Activated CD8-positive, alpha-beta memory T cell treated with anti-CD3 and anti-CD28 coated beads, Interleukin-2, amount 10 ng/mL, durations not matched to agents 7 days and 5 days (primary cell): ENCODE measurements around the gene PTPRN2. TPM values are rescaled to one million over a fixed set of nuclear protein-coding genes. Genes with fewer than 3 reads are reported as not detected.

Experiments used
- ATAC-seq: fragments of 150-1000 bp; cut with Tn5 transposase; one replicate; pipeline ENCODE4 v1.10.0; 2021; ENCODE audit warnings: moderate library complexity
- CTCF ChIA-PET: fragments of 350-600 bp; sonication (Branson Sonifier 250); formaldehyde crosslinking; loops from one replicate; lab custom pipeline; 2021; ENCODE audit warnings: antibody characterized with exemption; lab: Charles Lee
- DNase-seq: peaks from one replicate; pipeline ENCODE4 v3.0.0-alpha.2; 2020
- H3K27ac Mint-ChIP-seq: one replicate; pipeline ENCODE4 v1.8.0; 2021; ENCODE audit warnings: mild to moderate bottlenecking, mixed read lengths
- H3K27me3 Mint-ChIP-seq: one replicate; pipeline ENCODE4 v1.8.0; 2021; ENCODE audit warnings: mixed read lengths
- H3K36me3 Mint-ChIP-seq: one replicate; pipeline ENCODE4 v1.8.0; 2021; ENCODE audit warnings: mild to moderate bottlenecking, mixed read lengths
- H3K4me1 Mint-ChIP-seq: one replicate; pipeline ENCODE4 v1.8.0; 2021; ENCODE audit warnings: mixed read lengths
- H3K4me3 Mint-ChIP-seq: one replicate; pipeline ENCODE4 v1.8.0; 2021; ENCODE audit warnings: mild to moderate bottlenecking, moderate library complexity, mixed read lengths
- H3K9me3 Mint-ChIP-seq: one replicate; pipeline ENCODE4 v1.8.0; 2022; ENCODE audit warnings: low read depth, mixed read lengths
- total RNA-seq, 2 experiments: library from RNA; stranded (reverse); gene quantifications; one replicate each; pipeline ENCODE4 v1.2.3, GENCODE V29; 2021

PTPRN2 gene
- total RNA-seq, 2 experiments from 2014 or later, result 3.2 to 5.7 TPM

GRCh38 chr7:157682064-157682945 is 905.3 kb downstream of the PTPRN2 start:
- no peak overlapping the region for H3K4me3 Mint-ChIP-seq
- no peaks in the 10 kb centered on the region for H3K9me3 Mint-ChIP-seq
- H3K27ac Mint-ChIP-seq, result no peak overlapping the region
- DNase-seq (no peak), ATAC-seq (no peak)
- H3K4me1 Mint-ChIP-seq, result peaks cover 4% of the 10 kb centered on the region
- H3K36me3 Mint-ChIP-seq, result no peaks in the 10 kb centered on the region
- CTCF ChIA-PET, result no interaction called here
- H3K27me3 Mint-ChIP-seq, result peaks cover 83% of the 10 kb centered on the region

- DNase-seq (no peak), ATAC-seq (no peak)
- H3K4me1 Mint-ChIP-seq, result peaks cover 10% of the 10 kb centered on the region
- no peak overlapping the region for H3K4me3 Mint-ChIP-seq
- CTCF ChIA-PET, result interaction anchor here (1.0 kb wide), 1 partner anchor 247 kb away, joined by 3 read pairs; no protein-coding TSS in a partner anchor
- peaks cover 75% of the 10 kb centered on the region for H3K27me3 Mint-ChIP-seq
- H3K36me3 Mint-ChIP-seq, result no peaks in the 10 kb centered on the region
- H3K27ac Mint-ChIP-seq, result no peak overlapping the region
- H3K9me3 Mint-ChIP-seq, result no peaks in the 10 kb centered on the region
Observed at GRCh38 chr7:157679607-157680006, 908.0 kb downstream of the PTPRN2 start.

DNA sequence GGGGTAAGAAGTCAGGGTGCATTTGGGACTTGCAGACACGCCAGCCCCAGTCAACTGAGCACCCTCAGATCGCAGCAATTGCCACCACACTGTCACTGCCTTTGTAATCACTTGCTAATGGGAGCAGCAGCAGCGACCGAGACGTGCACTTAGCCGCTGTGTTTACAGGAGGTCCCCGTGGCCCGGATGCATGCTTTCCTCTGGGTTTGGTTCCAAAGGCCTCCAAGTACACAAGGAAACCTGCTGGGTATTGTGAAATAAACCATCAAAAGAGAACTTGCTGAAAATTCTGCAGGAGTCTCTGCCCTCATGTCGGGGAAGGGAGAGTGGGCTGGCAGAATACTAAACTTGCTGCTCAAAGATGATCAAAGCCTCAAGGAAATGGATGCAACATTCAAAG is 909.1 kb downstream of the PTPRN2 start:
- H3K4me3 Mint-ChIP-seq, result no peak overlapping the region
- H3K9me3 Mint-ChIP-seq, result no peaks in the 10 kb centered on the region
- CTCF ChIA-PET, result no interaction called here
- peaks cover 6% of the 10 kb centered on the region for H3K4me1 Mint-ChIP-seq
- peaks cover 69% of the 10 kb centered on the region for H3K27me3 Mint-ChIP-seq
- H3K27ac Mint-ChIP-seq, result no peak overlapping the region
- ATAC-seq, result no peak
- DNase-seq, result no peak
- no peaks in the 10 kb centered on the region for H3K36me3 Mint-ChIP-seq

DNA sequence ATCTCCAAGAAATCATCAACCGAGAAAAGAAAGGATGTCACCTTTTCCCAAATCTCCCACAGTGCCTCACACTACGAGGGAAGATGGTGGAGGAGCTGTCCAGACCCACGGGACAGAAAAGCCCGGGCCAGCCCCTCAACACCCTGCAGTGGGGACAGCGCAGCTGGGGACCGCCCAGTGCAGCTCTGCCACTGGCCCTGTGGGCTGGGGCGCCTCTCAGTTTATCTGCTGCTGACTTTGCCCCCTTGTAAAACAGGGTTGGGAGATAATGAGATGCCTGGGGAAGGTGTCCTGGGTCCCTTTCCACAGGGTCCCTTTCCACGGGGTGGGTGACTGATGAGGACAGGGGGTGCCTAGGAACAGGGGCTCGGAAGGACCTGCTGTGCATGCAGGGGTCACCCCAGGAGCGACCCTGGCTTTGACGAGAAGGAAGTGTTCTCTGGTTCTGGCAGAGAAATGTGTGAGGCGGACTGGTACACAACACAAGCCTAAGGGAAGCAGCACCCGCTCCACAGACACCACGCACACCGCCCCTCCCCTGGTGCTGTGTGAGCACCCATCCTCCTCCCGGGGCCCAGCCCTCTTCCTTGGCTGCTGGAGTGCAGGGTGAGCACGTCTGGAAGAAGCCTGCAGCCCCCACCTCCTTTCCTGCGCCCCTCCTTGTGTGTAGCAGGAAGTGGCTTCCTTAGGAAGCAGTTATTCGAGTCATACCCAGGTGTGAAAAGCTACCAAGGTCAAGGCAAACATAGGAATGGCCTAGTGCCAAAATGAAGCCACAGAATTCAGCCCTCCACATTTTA is 911.0 kb downstream of the PTPRN2 start:
- H3K27me3 Mint-ChIP-seq, result peaks cover 59% of the 10 kb centered on the region
- no peak for ATAC-seq
- CTCF ChIA-PET, result no interaction called here

DNA sequence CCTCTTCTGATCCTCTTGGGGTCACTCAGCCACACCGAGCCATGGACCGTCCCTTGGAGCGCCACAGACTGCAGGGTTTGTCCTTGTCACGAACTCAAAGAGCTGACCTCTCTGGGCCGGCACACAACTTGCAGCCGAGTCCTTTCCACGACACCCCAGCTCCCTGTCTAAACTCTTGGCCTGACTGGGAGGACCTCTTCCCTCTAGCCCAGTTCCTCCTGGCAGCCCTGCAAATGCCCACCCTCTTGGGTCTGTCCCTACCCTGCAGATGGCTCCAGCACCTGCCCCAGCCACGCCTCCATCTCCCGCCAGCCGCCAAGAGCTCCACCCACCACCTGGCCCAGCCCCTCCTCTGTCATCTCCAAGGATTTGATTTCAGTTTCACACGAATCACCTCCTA is 911.6 kb downstream of the PTPRN2 start:
- no peak overlapping the region for H3K4me3 Mint-ChIP-seq
- H3K9me3 Mint-ChIP-seq, result no peaks in the 10 kb centered on the region
- DNase-seq, result no peak
- CTCF ChIA-PET, result no interaction called here
- no peaks in the 10 kb centered on the region for H3K36me3 Mint-ChIP-seq
- no peak overlapping the region for H3K27ac Mint-ChIP-seq
- H3K4me1 Mint-ChIP-seq, result peaks cover 6% of the 10 kb centered on the region
- no peak for ATAC-seq
- peaks cover 59% of the 10 kb centered on the region for H3K27me3 Mint-ChIP-seq

More for the DNA sequence above, 911.0 kb downstream of the PTPRN2 start:
- Mint-ChIP-seq H3K4me3 (no peak overlapping the region), H3K4me1 (peaks cover 6% of the 10 kb centered on the region), H3K36me3 (no peaks in the 10 kb centered on the region), H3K9me3 (no peaks in the 10 kb centered on the region), H3K27ac (no peak overlapping the region)
- peak; percentile 21 for DNase-seq

DNA sequence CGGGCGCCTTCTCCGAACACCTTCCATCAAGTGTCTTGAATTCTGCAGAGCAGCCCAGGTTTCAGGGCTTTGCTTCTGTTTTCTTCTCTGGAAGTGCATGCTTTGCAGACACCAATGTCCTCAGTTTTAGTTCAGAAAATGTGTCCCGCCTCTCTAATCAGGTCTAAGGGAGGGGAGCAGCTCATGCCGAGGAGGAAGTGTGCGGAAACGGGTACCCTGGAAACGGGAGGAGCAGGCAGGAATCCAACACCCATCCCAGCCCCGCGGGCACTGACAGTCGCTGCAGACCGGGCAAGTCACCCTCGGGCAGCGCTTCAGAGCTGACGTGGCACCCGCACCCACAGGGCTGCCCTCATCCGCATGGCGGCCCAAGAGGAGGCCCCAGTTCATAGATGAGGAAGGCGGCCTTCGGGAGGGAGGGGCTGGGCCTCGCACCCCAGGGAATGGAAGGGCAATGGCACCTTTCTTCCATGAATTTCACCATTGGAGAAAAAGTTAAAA is 912.1 kb downstream of the PTPRN2 start:
- H3K9me3 Mint-ChIP-seq, result no peaks in the 10 kb centered on the region
- H3K36me3 Mint-ChIP-seq, result no peaks in the 10 kb centered on the region
- H3K27me3 Mint-ChIP-seq, result peaks cover 57% of the 10 kb centered on the region
- H3K27ac Mint-ChIP-seq, result no peak overlapping the region
- H3K4me1 Mint-ChIP-seq, result peaks cover 6% of the 10 kb centered on the region
- no peak for ATAC-seq
- H3K4me3 Mint-ChIP-seq, result no peak overlapping the region
- no peak for DNase-seq
- CTCF ChIA-PET, result no interaction called here

- Mint-ChIP-seq H3K27ac (no peak overlapping the region), H3K4me3 (no peak overlapping the region), H3K36me3 (no peaks in the 10 kb centered on the region), H3K9me3 (no peaks in the 10 kb centered on the region), H3K27me3 (peaks cover 57% of the 10 kb centered on the region), H3K4me1 (peaks cover 6% of the 10 kb centered on the region)
- CTCF ChIA-PET, result no interaction called here
- DNase-seq (no peak), ATAC-seq (no peak)
Observed at GRCh38 chr7:157674715-157675426, 912.8 kb downstream of the PTPRN2 start.

DNA sequence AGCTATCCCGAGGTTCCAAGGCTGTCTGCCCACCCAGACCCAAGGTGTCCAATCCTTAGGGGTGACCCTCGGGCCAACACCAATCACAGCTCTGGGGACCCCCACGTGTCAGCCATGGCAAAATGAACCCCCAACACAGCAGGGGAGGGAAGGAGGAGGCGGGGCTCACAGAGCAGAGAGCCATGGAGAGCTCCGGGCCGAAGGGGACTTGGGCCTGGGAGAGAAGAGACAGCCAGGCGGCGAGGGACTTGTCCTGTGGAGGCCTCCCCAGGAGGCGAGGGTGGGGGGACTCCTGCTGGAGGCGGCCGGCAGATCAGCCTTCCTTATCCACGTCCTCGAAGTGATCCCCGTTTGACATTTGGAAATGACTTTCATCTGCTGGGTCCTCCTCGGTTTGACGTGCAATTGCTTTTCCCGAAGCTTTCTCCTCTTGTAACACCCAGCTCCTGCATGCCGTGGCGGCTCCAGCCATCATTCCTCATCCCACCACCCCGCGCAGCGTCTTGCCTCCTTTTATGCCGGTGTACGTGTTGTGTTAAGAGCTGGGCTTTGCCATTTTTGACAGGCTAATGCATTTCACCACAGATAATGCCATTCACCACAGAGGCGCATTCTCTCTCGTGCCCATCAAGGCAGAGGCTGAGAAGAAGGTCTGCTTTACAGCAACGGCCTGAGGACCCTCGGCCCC is 913.5 kb downstream of the PTPRN2 start:
- CTCF ChIA-PET, result no interaction called here
- H3K27me3 Mint-ChIP-seq, result peaks cover 57% of the 10 kb centered on the region
- H3K4me3 Mint-ChIP-seq, result no peak overlapping the region
- no peak for DNase-seq
- H3K27ac Mint-ChIP-seq, result no peak overlapping the region
- no peak for ATAC-seq
- peaks cover 6% of the 10 kb centered on the region for H3K4me1 Mint-ChIP-seq
- H3K36me3 Mint-ChIP-seq, result no peaks in the 10 kb centered on the region
- H3K9me3 Mint-ChIP-seq, result no peaks in the 10 kb centered on the region

GRCh38 chr7:157673573-157673972 is 914.0 kb downstream of the PTPRN2 start:
- peaks cover 7% of the 10 kb centered on the region for H3K4me1 Mint-ChIP-seq
- no peak overlapping the region for H3K27ac Mint-ChIP-seq
- H3K4me3 Mint-ChIP-seq, result no peak overlapping the region
- ATAC-seq (no peak), DNase-seq (no peak)
- H3K27me3 Mint-ChIP-seq, result peaks cover 57% of the 10 kb centered on the region
- H3K9me3 Mint-ChIP-seq, result no peaks in the 10 kb centered on the region
- H3K36me3 Mint-ChIP-seq, result no peaks in the 10 kb centered on the region
- CTCF ChIA-PET, result no interaction called here

DNA sequence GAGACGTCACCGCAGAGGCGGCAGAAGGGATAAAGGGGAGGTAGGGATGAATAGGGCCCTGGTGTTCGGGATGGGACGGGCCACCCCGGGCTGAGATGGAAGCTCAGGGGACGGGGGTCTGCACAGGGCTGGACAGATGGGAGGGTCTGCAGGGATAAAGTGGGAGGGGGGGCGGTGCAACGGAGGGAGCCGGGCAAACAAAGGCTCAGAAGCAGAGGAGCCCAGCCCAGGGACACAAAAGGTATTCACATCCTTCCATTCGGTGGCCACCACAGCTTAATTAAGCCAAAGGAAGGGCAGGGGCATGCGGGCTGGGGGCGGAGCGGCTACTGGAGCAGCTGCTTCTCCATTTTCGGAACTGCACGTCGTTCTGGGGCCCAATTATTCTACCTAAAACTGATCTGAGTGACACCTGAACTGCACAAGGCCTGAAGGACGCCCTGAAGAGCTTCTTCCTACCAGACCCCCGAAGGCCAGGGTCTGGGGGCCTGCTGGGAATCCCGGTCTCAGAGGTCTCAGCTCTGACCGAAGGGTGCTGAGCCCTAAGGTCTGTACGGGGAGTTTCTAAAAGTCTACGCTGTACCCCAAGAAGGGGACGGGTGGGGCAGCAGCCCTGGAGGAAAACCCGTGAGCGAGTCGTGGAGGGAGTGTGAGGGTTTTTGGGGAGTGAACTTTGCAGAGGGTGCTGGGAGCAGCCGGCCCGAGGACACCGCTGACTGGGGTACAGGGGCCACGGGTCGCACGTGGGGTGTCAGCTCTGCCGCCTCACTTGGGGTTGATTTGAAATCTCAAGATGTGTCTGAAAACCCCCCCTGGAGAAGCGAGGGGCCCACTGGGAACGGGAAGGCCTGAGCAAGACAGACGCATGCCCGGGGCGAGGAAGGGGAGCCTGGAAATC is 916.0 kb downstream of the PTPRN2 start:
- DNase-seq (no peak), ATAC-seq (no peak)
- CTCF ChIA-PET, result no interaction called here
- Mint-ChIP-seq H3K27ac (no peak overlapping the region), H3K4me1 (peaks cover 3% of the 10 kb centered on the region), H3K27me3 (peaks cover 54% of the 10 kb centered on the region), H3K4me3 (no peak overlapping the region), H3K9me3 (no peaks in the 10 kb centered on the region), H3K36me3 (no peaks in the 10 kb centered on the region)

GRCh38 chr7:157670490-157671357 is 916.9 kb downstream of the PTPRN2 start:
- Mint-ChIP-seq H3K9me3 (no peaks in the 10 kb centered on the region), H3K27ac (no peak overlapping the region), H3K4me3 (no peak overlapping the region), H3K36me3 (no peaks in the 10 kb centered on the region), H3K27me3 (peaks cover 50% of the 10 kb centered on the region), H3K4me1 (peaks cover 3% of the 10 kb centered on the region)
- ATAC-seq (no peak), DNase-seq (no peak)
- CTCF ChIA-PET, result no interaction called here
